ENCODE data around the gene NTM.

DNA sequence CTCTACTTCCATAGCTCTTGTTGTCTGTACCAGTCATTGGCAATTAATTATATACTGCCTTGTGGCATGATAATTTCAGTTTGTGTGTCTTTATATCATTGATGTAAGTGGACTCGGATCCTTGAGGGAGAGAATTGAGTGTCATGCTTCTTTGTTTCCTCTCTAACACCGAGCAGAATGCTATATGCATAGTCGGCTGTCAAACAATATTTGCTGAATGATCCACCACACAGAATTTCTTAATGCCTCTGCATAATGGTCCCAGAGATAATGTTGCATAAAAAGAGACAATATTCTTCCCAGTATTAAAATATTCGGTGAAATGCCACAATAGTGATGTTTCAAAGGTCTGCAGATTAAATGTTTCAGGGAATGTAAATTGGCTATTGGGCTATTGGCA is 664.8 kb downstream of the NTM start:
- TF ChIP-seq, protein P1, sequence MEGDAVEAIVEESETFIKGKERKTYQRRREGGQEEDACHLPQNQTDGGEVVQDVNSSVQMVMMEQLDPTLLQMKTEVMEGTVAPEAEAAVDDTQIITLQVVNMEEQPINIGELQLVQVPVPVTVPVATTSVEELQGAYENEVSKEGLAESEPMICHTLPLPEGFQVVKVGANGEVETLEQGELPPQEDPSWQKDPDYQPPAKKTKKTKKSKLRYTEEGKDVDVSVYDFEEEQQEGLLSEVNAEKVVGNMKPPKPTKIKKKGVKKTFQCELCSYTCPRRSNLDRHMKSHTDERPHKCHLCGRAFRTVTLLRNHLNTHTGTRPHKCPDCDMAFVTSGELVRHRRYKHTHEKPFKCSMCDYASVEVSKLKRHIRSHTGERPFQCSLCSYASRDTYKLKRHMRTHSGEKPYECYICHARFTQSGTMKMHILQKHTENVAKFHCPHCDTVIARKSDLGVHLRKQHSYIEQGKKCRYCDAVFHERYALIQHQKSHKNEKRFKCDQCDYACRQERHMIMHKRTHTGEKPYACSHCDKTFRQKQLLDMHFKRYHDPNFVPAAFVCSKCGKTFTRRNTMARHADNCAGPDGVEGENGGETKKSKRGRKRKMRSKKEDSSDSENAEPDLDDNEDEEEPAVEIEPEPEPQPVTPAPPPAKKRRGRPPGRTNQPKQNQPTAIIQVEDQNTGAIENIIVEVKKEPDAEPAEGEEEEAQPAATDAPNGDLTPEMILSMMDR (IDR thresholded peaks at IDR 0.05): no peak
- TF ChIP-seq POLR2A (IDR thresholded peaks at IDR 0.05): no peak
